HG03521 (cell line): ENCODE data around the gene GCKR.

Source experiments
- ATAC-seq: cut with Tn5 transposase; IDR thresholded peaks from one replicate; pipeline ENCODE4 v1.9.1; 2021; ENCODE audit warnings: mild to moderate bottlenecking, moderate library complexity; ENCODE audit not compliant: unreplicated experiment

Gene GCKR

DNA sequence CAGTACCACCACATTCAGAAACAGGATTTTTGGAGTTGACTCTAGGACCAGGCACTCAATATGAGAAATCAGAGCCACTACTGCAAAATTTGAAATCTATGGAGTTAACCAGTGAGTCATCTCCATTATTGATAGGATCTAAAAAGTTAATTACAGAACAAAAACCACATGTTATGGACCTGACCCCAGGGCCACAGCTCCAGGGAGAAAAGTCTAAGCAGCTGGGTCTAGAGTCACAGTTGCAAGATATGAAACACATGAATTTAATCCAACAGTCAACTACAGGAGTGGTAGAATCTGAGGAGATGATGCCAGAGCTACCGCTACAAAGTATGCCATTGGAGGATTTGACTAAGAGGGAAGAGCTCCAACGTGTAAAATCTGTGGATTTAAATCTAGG lies 72.8 kb downstream of the GCKR start:
- ATAC-seq, result no peak

DNA sequence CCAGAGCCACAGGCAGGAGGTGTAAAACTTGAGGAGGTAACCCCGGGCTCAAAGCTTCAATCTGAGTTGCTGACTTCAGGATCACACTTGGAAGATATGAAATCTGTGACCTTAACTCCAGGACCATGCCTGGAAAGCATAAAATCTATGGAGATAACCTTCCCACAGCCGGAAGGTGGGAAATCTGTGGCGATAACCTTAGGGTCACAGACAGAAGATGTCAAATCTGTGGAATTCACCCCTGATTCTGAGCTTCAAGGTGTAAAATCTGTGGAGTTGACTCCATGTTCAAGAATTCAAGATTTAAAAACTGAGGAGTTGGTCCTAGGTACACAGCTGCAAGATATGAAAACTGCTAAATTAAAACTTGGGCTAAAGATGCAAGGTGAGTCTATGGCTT lies 74.6 kb downstream of the GCKR start:
- ATAC-seq, result no peak

GRCh38 chr2:27571681-27572080 lies 75.0 kb downstream of the GCKR start:
- no peak for ATAC-seq

DNA sequence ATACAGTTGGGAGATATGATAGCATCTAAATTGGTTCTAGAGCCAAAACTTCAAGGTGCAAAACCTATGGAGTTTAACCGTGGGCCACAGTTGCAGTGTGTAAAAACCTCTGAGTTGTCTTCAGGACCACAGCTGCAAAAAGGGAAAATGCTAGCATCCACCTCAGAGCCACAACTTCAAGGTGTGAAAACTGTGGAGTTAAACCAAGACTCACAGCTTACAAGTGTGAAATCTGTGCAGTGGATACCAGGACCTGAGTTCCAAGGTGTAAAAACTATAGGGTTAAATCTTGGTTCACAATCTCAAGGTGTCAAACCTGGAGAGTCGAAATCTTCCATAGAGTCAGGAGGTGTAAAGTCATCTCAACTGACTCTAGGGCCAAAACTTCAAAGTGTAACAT lies 75.8 kb downstream of the GCKR start:
- no peak for ATAC-seq

- ATAC-seq, result no peak
These were observed 76.4 kb downstream of the GCKR start for GRCh38 chr2:27572998-27573429.
